Measurements from ENCODE around the gene SGK1. TPM values are rescaled to one million over a fixed set of nuclear protein-coding genes. Genes with fewer than 3 reads are reported as not detected.

SGK1 gene
- polyA plus RNA-seq, 1 donor (not counting 4 experiments of a cell fraction or from before 2014, with no cell fraction given), result 156 TPM

DNA sequence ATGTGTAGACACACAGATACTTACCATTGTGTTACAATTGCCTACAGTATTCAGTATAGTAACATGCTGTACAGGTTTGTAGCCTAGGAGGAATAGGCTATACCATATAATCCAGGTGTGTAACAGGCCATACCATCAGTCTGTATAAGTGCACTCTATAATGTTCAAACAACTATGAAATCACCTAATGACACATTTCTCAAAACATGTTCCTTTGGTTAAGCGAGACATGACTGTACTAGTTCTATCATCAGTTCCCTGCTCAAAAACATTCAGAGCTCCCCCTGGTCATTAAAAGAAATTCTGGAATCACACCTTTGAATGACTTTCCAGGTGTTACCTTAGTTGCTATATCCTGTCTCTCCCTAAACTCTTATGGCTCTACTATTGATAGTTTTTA is 195.1 kb downstream of the SGK1 start:
- Histone ChIP-seq H2AFZ (ENCODE audit: control insufficient read depth, low read length) (no peak overlapping the region), H3K4me1 (ENCODE audit: control insufficient read depth, extremely low read depth, insufficient read depth, low read length) (peaks cover 12% of the 10 kb centered on the region), H3K4me3 (ENCODE audit: control insufficient read depth in 2 of 3, extremely low read depth in 1 of 3, insufficient read depth in 2 of 3, low read depth in 1 of 3, low read length in 3 of 3) (no peak overlapping the region), H3K9ac (ENCODE audit: control insufficient read depth, extremely low read depth, insufficient read depth, low read length) (no peak overlapping the region), H3K79me2 (ENCODE audit: control insufficient read depth, insufficient read depth, low read length) (no peaks in the 10 kb centered on the region), H3K27ac (ENCODE audit: control insufficient read depth, insufficient read depth, low read length) (peak overlapping the region; percentile 39), H3K27me3 (ENCODE audit: control insufficient read depth, extremely low read depth, insufficient read depth, low read length) (no peaks in the 10 kb centered on the region), H3K36me3 (ENCODE audit: control insufficient read depth in 2 of 2, extremely low read depth in 1 of 2, insufficient read depth in 2 of 2, low read length in 2 of 2) (no peaks in the 10 kb centered on the region), H4K20me1 (ENCODE audit: control insufficient read depth, extremely low read depth, insufficient read depth, low read length) (no peaks in the 10 kb centered on the region), H3K9me1 (ENCODE audit: control insufficient read depth, extremely low read depth, insufficient read depth, low read length) (no peaks in the 10 kb centered on the region), H3K9me3 (ENCODE audit: control insufficient read depth, low read depth, low read length) (no peaks in the 10 kb centered on the region), H3K4me2 (ENCODE audit: control insufficient read depth, extremely low read depth, insufficient read depth, low read depth, low read length) (peak overlapping the region; percentile 29)
- dilution Hi-C loops (cut with MboI; ENCODE audit: extremely low pct_ligation_motif_present, low sequenced_read_pairs), result no loop called here
- DNase-seq (ENCODE audit: low read depth, low spot score) (peak; percentile 5), FAIRE-seq (no peak)
- TF ChIP-seq EZH2 (IDR thresholded peaks at IDR 0.05; ENCODE audit: low read length), result no peak
- TF ChIP-seq, protein P1, sequence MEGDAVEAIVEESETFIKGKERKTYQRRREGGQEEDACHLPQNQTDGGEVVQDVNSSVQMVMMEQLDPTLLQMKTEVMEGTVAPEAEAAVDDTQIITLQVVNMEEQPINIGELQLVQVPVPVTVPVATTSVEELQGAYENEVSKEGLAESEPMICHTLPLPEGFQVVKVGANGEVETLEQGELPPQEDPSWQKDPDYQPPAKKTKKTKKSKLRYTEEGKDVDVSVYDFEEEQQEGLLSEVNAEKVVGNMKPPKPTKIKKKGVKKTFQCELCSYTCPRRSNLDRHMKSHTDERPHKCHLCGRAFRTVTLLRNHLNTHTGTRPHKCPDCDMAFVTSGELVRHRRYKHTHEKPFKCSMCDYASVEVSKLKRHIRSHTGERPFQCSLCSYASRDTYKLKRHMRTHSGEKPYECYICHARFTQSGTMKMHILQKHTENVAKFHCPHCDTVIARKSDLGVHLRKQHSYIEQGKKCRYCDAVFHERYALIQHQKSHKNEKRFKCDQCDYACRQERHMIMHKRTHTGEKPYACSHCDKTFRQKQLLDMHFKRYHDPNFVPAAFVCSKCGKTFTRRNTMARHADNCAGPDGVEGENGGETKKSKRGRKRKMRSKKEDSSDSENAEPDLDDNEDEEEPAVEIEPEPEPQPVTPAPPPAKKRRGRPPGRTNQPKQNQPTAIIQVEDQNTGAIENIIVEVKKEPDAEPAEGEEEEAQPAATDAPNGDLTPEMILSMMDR (optimal IDR thresholded peaks at IDR 0.05 in 1 of 3, IDR thresholded peaks at IDR 0.05 in 1 of 3, conservative IDR thresholded peaks at IDR 0.05 in 1 of 3; ENCODE audit: extremely low read depth in 1 of 3, insufficient read depth in 2 of 3, low read length in 3 of 3), result no peak

DNA sequence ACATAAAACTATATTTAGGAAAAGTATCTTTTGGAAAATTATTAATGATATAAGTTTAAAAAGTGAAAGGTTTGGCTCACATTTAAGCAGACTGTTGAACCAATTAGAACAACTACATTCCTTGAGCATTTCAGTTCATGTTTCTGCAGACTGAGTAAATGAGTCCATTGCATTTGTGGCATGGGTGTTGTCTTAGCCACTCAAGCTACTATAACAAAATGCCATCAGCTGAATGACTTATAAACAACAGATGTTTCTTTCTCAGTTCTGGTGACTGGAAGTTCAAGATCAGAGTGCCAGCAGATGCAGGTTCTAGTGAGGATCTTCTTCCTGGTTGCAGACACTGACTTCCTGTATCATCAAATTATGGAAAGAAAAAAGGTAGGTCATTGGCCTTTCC is 198.4 kb downstream of the SGK1 start:
- dilution Hi-C loops (cut with MboI; ENCODE audit: extremely low pct_ligation_motif_present, low sequenced_read_pairs), result no loop called here
- no peaks in the 10 kb centered on the region for H4K20me1 ChIP-seq (ENCODE audit: control insufficient read depth, extremely low read depth, insufficient read depth, low read length)
- no peak overlapping the region for H3K4me2 ChIP-seq (ENCODE audit: control insufficient read depth, extremely low read depth, insufficient read depth, low read depth, low read length)
- TF ChIP-seq, protein P1 (optimal IDR thresholded peaks at IDR 0.05 in 1 of 3, IDR thresholded peaks at IDR 0.05 in 1 of 3, conservative IDR thresholded peaks at IDR 0.05 in 1 of 3; ENCODE audit: extremely low read depth in 1 of 3, insufficient read depth in 2 of 3, low read length in 3 of 3), result no peak
- no peak for TF ChIP-seq EZH2 (IDR thresholded peaks at IDR 0.05; ENCODE audit: low read length)
- no peak overlapping the region for H3K9ac ChIP-seq (ENCODE audit: control insufficient read depth, extremely low read depth, insufficient read depth, low read length)
- H3K9me3 ChIP-seq (ENCODE audit: control insufficient read depth, low read depth, low read length), result no peaks in the 10 kb centered on the region
- peaks cover 6% of the 10 kb centered on the region for H3K27me3 ChIP-seq (ENCODE audit: control insufficient read depth, extremely low read depth, insufficient read depth, low read length)
- H3K4me3 ChIP-seq (ENCODE audit: control insufficient read depth in 2 of 3, extremely low read depth in 1 of 3, insufficient read depth in 2 of 3, low read depth in 1 of 3, low read length in 3 of 3), result no peak overlapping the region
- no peak overlapping the region for H2AFZ ChIP-seq (ENCODE audit: control insufficient read depth, low read length)
- DNase-seq (ENCODE audit: low read depth, low spot score) (no peak), FAIRE-seq (no peak)
- no peak overlapping the region for H3K27ac ChIP-seq (ENCODE audit: control insufficient read depth, insufficient read depth, low read length)
- peaks cover 12% of the 10 kb centered on the region for H3K4me1 ChIP-seq (ENCODE audit: control insufficient read depth, extremely low read depth, insufficient read depth, low read length)
- H3K79me2 ChIP-seq (ENCODE audit: control insufficient read depth, insufficient read depth, low read length), result no peaks in the 10 kb centered on the region
- no peaks in the 10 kb centered on the region for H3K9me1 ChIP-seq (ENCODE audit: control insufficient read depth, extremely low read depth, insufficient read depth, low read length)
- H3K36me3 ChIP-seq (ENCODE audit: control insufficient read depth in 2 of 2, extremely low read depth in 1 of 2, insufficient read depth in 2 of 2, low read length in 2 of 2), result no peaks in the 10 kb centered on the region

Small RNA genes within 50 kb of the gene (small RNA-seq; reads per million reads assigned to genes)
- gene RF00019 (ENCODE audit: insufficient read length in 3 of 3, low read depth in 3 of 3, low replicate concordance in 1 of 3), result 0 reads per million in 3 experiments
- gene RN7SL408P (ENCODE audit: insufficient read length in 3 of 3, low read depth in 3 of 3, low replicate concordance in 1 of 3), result 0 reads per million in 3 experiments
- gene RNA5SP218 (ENCODE audit: insufficient read length in 3 of 3, low read depth in 3 of 3, low replicate concordance in 1 of 3), result 0 to 0.33 (median 0.25) reads per million in 3 experiments
- gene RPS29P32 (ENCODE audit: insufficient read length in 3 of 3, low read depth in 3 of 3, low replicate concordance in 1 of 3), result 0 reads per million in 3 experiments

Measured in keratinocyte (primary cell).